NCI-H1436 (cell line): ENCODE results near the gene WASF2.
"Not testable (repeated sequence)": the region's sequence is repeated elsewhere in the genome, so short reads cannot be mapped to it uniquely, and the experiment has no call there.

ENCODE experiments used
- DNase-seq: peaks from one replicate; lab custom pipeline; 2025; lab: John Stamatoyannopoulos, UW

Gene WASF2

GRCh38 chr1:27418326-27419185 lies 71.4 kb downstream of the WASF2 start:
- DNase-seq, result no peak

- DNase-seq, result no peak
These were observed 72.3 kb downstream of the WASF2 start for GRCh38 chr1:27417713-27418112.

- peak; percentile 20 for DNase-seq
These were observed 73.4 kb downstream of the WASF2 start for GRCh38 chr1:27416387-27417111.

GRCh38 chr1:27414091-27414490 lies 75.9 kb downstream of the WASF2 start:
- no peak for DNase-seq

DNA sequence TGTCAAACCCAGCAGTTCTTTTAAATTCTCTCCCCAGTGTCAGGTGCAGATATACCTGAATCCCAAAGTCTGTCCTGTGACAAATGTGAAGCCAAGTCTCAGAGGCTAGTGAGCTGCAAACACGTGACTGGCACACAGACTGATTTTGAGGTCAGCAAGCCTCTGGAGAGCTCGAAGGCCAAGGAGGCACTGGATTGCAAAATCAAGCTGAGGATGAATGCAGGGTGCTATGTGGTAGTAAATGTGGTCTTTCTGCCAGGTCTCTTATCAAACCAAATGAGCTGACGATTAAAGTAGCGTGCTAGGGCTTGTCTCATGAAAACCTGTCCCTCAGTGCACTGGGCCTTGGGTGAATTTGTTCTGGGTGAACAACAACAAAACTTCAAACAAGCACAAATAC lies 77.0 kb downstream of the WASF2 start:
- DNase-seq, result no peak

GRCh38 chr1:27412502-27412901 lies 77.5 kb downstream of the WASF2 start:
- no peak for DNase-seq

DNA sequence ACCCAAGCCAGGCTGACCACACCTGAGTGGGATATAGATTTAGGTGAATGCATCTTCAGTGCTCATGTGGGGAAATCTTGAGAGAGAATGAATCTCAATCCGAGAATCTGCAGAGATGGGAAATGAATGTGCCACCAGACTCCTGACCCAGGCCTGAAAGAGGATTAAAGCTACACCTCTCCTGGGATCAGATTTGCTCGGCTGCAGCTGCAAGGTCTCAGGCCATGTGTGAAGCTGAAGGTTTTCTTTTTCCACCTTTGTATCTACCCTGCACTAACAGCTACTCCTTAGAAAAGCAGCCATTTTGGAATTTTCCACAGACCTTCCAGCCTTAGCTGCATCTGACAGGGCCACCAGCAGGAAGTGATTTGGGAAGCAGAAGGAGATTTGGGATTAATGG lies 79.3 kb downstream of the WASF2 start:
- no peak for DNase-seq

GRCh38 chr1:27409669-27410068 lies 80.3 kb downstream of the WASF2 start:
- no peak for DNase-seq

DNA sequence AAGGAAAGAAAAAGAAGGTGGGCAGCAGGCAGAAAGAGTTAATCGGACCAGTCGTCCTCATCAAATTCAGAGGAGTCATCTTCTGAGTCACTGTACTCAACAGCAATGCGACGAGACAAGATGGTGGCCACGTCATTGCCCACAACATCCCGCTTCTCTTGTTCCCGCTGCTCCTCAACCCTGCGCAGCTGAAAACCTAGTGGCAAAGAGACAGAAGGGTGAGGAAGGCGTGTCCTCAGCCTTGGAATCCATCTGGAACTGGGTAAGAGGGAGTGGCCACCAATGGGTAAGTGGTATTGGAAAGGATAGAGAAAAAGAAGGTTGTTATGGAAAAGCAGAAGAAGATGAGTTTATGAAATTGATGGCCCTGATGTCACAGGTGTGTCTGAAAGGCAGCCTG lies 81.8 kb downstream of the WASF2 start:
- no peak for DNase-seq

- DNase-seq, result not testable (repeated sequence)
These were observed 83.2 kb downstream of the WASF2 start for GRCh38 chr1:27406791-27407190.

- no peak for DNase-seq
These were observed 83.6 kb downstream of the WASF2 start for GRCh38 chr1:27406362-27406680.

- not testable (repeated sequence) for DNase-seq
These were observed 84.2 kb downstream of the WASF2 start for GRCh38 chr1:27405598-27406361.

DNA sequence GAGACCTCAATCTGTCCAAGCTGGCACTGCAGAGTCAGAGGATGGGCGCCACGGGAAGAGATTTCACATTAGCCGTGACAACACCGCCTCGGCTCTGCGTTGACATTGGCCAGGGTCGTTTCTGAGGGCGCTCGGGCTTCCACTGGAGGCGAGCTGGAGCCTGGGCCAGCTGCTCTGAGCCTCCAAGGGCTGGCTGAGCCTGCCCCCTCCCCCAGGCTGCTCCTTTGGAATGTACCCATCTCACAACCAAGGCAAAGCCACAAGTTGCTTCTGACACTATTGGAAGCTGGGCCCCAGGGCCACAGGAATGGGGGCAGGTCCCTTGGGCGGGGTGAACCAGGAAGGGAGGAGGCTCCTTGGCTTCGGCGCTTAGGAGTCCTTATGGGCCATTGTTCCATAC lies 84.9 kb downstream of the WASF2 start:
- no peak for DNase-seq

DNA sequence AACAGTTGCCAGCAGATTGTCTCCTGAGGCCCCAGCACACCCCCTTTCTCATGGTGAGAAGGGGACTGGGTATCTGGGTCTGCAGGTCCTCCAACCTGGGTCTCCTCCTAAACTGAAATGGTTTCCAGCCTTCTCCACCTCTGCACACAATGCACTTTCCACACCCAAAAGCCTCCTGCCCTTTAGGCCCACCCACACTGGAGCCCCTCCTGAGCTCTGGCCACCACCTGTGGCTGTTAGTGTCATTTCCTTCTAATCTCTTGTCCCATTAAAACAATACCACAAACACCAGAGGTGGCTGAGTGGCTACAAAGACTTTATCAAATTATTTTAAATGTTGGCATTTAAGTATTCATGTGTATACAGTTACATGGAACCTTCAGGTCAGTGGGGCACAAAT lies 86.0 kb downstream of the WASF2 start:
- DNase-seq, result no peak

GRCh38 chr1:27403065-27403726 lies 86.8 kb downstream of the WASF2 start:
- no peak for DNase-seq

DNA sequence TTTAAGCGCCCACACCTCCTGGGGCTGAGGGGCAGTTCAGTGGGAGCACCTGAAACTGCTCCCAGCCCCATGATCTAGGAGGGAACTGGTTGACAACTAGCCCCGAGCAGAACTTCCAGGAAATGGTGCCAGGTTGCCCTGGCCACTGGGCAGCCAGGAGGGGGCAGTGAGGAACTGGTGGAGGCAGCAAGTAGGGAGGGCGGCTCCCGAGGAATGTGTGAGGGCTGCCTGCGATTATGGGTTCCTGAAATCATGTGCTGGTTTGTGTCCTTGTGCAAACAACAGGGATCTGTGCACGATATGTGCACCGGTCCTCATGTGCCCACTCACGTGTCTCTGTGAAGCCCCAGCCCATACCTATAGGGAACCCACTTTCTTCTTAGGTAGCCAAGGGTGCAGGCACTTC lies 87.6 kb downstream of the WASF2 start:
- no peak for DNase-seq

DNA sequence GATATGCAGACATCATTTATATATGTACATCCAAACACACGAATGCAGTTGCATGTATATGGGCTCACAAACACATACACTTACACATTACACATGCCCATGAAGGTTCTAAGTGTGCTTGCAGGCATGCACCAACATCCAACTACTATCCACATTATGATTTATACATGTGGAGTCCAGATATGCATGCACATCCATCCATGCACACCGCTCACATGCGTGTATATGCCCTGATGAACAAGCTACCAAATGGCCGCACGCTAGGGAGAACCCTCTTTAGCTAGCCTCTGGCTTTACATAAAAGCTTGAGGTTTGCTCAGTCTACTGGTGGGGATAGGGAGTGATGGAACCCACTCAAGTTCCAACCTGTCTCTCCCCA lies 89.0 kb downstream of the WASF2 start:
- DNase-seq, result no peak

- no peak for DNase-seq
These were observed 89.6 kb downstream of the WASF2 start for GRCh38 chr1:27400082-27400962.

GRCh38 chr1:27399251-27400025 lies 90.5 kb downstream of the WASF2 start:
- peak; percentile 17 for DNase-seq

GRCh38 chr1:27398405-27399149 lies 91.4 kb downstream of the WASF2 start:
- DNase-seq, result no peak
